AML-193 (cell line): ENCODE data around the gene C5orf52.
"Not testable (repeated sequence)": the region's sequence is repeated elsewhere in the genome, so short reads cannot be mapped to it uniquely, and the experiment has no call there.

Experiments
- DNase-seq, 2 experiments: peaks; one replicate each; lab custom pipeline; 2025; lab: John Stamatoyannopoulos, UW

The C5orf52 gene

DNA sequence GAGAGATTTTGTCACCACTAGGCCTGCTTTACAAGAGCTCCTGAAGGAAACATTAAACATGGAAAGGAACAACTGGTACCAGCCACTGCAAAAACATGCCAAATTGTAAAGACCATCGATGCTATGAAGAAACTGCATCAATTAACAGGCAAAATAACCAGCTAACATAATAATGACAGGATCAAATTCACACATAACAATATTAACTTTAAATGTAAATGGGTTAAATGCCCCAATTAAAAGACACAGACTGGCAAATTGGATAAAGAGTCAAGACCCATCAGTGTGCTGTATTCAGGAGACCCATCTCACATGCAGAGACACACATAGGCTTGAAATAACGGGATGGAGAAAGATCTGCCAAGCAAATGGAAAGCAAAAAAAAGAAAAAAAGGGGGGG, 51.6 kb downstream of the C5orf52 start:
- not testable (repeated sequence) for DNase-seq

DNA sequence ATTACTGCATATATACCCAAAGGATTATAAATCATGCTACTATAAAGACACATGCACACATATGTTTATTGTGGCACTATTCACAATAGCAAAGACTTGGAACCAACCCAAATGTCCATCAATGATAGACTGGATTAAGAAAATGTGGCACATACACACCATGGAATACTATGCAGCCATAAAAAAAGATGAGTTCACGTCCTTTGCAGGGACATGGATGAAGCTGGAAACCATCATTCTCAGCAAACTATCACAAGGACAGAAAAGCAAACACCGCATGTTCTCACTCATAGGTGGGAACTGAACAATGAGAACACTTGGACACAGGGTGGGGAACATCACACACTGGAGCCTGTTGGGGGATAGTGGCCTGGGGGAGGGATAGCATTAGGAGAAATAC, 55.3 kb downstream of the C5orf52 start:
- DNase-seq = not testable (repeated sequence)

DNA sequence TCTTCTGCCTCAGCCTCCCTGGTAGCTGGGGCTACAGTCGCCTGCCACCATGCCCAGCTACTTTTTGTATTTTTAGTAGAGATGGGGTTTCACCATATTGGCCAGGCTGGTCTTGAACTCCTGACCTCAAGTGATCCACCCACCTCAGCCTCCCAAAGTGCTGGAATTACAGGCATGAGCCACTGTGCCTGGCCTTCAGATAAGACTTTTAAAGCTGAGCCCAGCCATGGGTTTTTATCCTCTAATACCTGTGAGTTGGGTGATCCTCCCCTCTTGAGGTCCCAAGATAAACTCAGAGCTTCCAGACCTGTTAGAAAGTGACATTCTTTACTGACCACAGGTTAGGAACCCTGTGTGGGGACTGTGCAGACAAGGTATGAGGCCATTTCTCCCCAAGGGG, 56.5 kb downstream of the C5orf52 start:
- not testable (repeated sequence) for DNase-seq
